ENCODE measurements around the gene PEX3. TPM values are rescaled to one million over a fixed set of nuclear protein-coding genes. Genes with fewer than 3 reads are reported as not detected.
"Not testable (repeated sequence)": the region's sequence is repeated elsewhere in the genome, so short reads cannot be mapped to it uniquely, and the experiment has no call there.

PEX3 gene
- total and polyA plus RNA-seq, 4 donors: 7.4 to 31.0 (median 12.5) TPM

- WGBS, 2 donors: 86 to 90% methylated on average over 8 of the region's 8 CpGs
- peak in 1 of 3 donors; percentile 29 for DNase-seq
- ATAC-seq (ENCODE audit: insufficient read depth, low FRiP score): no peak
- Histone ChIP-seq H3K36me3 (ENCODE audit: control insufficient read depth in 4 of 4, insufficient read depth in 4 of 4, low read length in 4 of 4) (peaks cover 0 to 11% (median 5%) of the 10 kb centered on the region in 4 donors), H3K9me3 (ENCODE audit: control insufficient read depth in 4 of 4, insufficient read depth in 3 of 4, low read length in 3 of 4) (no peaks in the 10 kb centered on the region), H3K27me3 (ENCODE audit: control insufficient read depth in 3 of 3, insufficient read depth in 3 of 3, low read length in 2 of 3) (no peaks in the 10 kb centered on the region), H3K4me1 (ENCODE audit: control insufficient read depth in 5 of 5, insufficient read depth in 5 of 5, low read length in 5 of 5) (peaks cover 0 to 8% (median 0%) of the 10 kb centered on the region in 5 donors), H3K9ac (ENCODE audit: insufficient read depth in 1 of 2, low read length in 2 of 2) (no peak overlapping the region), H3K27ac (ENCODE audit: low read depth in 1 of 2, low read length in 1 of 2) (no peak overlapping the region), H3K4me3 (no peak overlapping the region)
- TF ChIP-seq CTCF (IDR thresholded peaks at IDR 0.05; ENCODE audit: control extremely low read depth, extremely low read depth): no peak
These were observed 8.7 kb upstream of the PEX3 start for GRCh38 chr6:143441680-143442545.

GRCh38 chr6:143443096-143443495 is 7.5 kb upstream of the PEX3 start:
- Histone ChIP-seq H3K27me3 (ENCODE audit: control insufficient read depth in 3 of 3, insufficient read depth in 3 of 3, low read length in 2 of 3) (no peaks in the 10 kb centered on the region), H3K27ac (ENCODE audit: low read depth in 1 of 2, low read length in 1 of 2) (no peak overlapping the region), H3K4me3 (no peak overlapping the region), H3K9me3 (ENCODE audit: control insufficient read depth in 4 of 4, insufficient read depth in 3 of 4, low read length in 3 of 4) (no peaks in the 10 kb centered on the region), H3K36me3 (ENCODE audit: control insufficient read depth in 4 of 4, insufficient read depth in 4 of 4, low read length in 4 of 4) (peaks cover 0 to 11% (median 5%) of the 10 kb centered on the region in 4 donors), H3K4me1 (ENCODE audit: control insufficient read depth in 5 of 5, insufficient read depth in 5 of 5, low read length in 5 of 5) (peaks cover 0 to 8% (median 0%) of the 10 kb centered on the region in 5 donors), H3K9ac (ENCODE audit: insufficient read depth in 1 of 2, low read length in 2 of 2) (no peak overlapping the region)
- no peak for ATAC-seq (ENCODE audit: insufficient read depth, low FRiP score)
- DNase-seq: no peak
- whole genome bisulfite sequencing, 2 donors: 84 to 92% methylated on average over 2 of the region's 2 CpGs
- no peak for TF ChIP-seq CTCF (IDR thresholded peaks at IDR 0.05; ENCODE audit: control extremely low read depth, extremely low read depth)

GRCh38 chr6:143447865-143448264 is 2.7 kb upstream of the PEX3 start:
- H3K27ac ChIP-seq (ENCODE audit: low read depth in 1 of 2, low read length in 1 of 2); H3K27me3 ChIP-seq (ENCODE audit: control insufficient read depth in 3 of 3, insufficient read depth in 3 of 3, low read length in 2 of 3); DNase-seq; H3K9ac ChIP-seq (ENCODE audit: insufficient read depth in 1 of 2, low read length in 2 of 2); ATAC-seq (ENCODE audit: insufficient read depth, low FRiP score); H3K4me3 ChIP-seq; H3K36me3 ChIP-seq (ENCODE audit: control insufficient read depth in 4 of 4, insufficient read depth in 4 of 4, low read length in 4 of 4); H3K9me3 ChIP-seq (ENCODE audit: control insufficient read depth in 4 of 4, insufficient read depth in 3 of 4, low read length in 3 of 4): not testable (repeated sequence)
- 99 to 100% methylated on average over 2 of the region's 2 CpGs for whole genome bisulfite sequencing, 2 donors
- peaks cover 0 to 28% (median 9%) of the 10 kb centered on the region in 5 donors for H3K4me1 ChIP-seq (ENCODE audit: control insufficient read depth in 5 of 5, insufficient read depth in 5 of 5, low read length in 5 of 5)

GRCh38 chr6:143449082-143449713 is 1.4 kb upstream of the PEX3 start:
- Histone ChIP-seq H3K9me3 (ENCODE audit: control insufficient read depth in 4 of 4, insufficient read depth in 3 of 4, low read length in 3 of 4) (no peaks in the 10 kb centered on the region), H3K27me3 (ENCODE audit: control insufficient read depth in 3 of 3, insufficient read depth in 3 of 3, low read length in 2 of 3) (no peaks in the 10 kb centered on the region), H3K9ac (ENCODE audit: insufficient read depth in 1 of 2, low read length in 2 of 2) (peak overlapping the region in 1 of 2 donors; percentile 88), H3K27ac (ENCODE audit: low read depth in 1 of 2, low read length in 1 of 2) (no peak overlapping the region), H3K36me3 (ENCODE audit: control insufficient read depth in 4 of 4, insufficient read depth in 4 of 4, low read length in 4 of 4) (peaks cover 0 to 4% (median 0%) of the 10 kb centered on the region in 4 donors), H3K4me3 (no peak overlapping the region), H3K4me1 (ENCODE audit: control insufficient read depth in 5 of 5, insufficient read depth in 5 of 5, low read length in 5 of 5) (peaks cover 0 to 28% (median 9%) of the 10 kb centered on the region in 5 donors)
- ATAC-seq (ENCODE audit: insufficient read depth, low FRiP score) (no peak), DNase-seq (peak in 1 of 3 donors; percentile 22)
- no peak for TF ChIP-seq CTCF (IDR thresholded peaks at IDR 0.05; ENCODE audit: control extremely low read depth, extremely low read depth)
- 77 to 83% methylated on average over 6 of the region's 6 CpGs for WGBS, 2 donors

All from lung (tissue), 12 donors.